GM21447 (cell line): ENCODE data around the gene PCDHGA5.
A peak's percentile ranks its signal among the peaks of the same experiment; 100 is the strongest.
"Not testable (repeated sequence)": the region's sequence is repeated elsewhere in the genome, so short reads cannot be mapped to it uniquely, and the experiment has no call there.

Source experiments
- ATAC-seq: cut with Tn5 transposase; IDR thresholded peaks from one replicate; pipeline ENCODE4 v1.9.1; 2021; ENCODE audit not compliant: unreplicated experiment

The PCDHGA5 gene

GRCh38 chr5:141384471-141385267 lies 20.7 kb downstream of the PCDHGA5 start:
- no peak for ATAC-seq

DNA sequence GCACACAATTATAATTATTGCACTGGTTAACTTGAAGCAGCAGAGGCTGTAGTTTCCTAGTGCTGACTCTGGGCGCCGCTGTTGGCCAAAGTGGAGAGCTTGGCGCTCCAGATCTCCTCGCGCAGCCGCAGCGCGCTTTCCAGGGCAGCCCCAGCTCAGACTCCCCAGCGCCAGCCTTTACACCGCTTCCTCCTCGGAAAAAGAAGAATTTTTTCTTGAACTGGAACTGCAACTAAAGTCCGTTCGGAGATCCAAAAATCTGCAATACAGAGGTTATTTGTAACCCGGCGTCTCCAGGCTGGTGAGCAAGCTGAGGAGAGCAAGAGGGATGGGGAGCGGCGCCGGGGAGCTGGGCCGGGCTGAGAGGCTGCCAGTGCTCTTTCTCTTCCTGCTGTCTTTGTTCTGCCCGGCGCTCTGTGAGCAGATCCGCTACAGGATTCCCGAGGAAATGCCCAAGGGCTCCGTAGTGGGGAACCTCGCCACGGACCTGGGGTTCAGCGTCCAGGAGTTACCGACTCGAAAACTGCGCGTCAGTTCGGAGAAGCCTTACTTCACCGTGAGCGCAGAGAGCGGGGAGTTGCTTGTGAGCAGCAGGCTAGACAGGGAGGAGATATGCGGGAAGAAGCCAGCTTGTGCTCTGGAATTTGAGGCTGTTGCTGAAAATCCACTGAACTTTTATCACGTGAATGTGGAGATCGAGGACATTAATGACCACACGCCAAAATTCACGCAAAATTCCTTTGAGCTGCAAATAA lies 23.8 kb downstream of the PCDHGA5 start, which contains the start of gene PCDHGB4:
Gene PCDHGB4 (plus strand): TSS at position 142 of the 755 bp plus-strand sequence. CDS start 187 bp downstream, at position 329.
- ATAC-seq, result not testable (repeated sequence)

- ATAC-seq, result no peak
These were observed 24.7 kb downstream of the PCDHGA5 start for GRCh38 chr5:141388661-141389060.

GRCh38 chr5:141389153-141390042 lies 25.4 kb downstream of the PCDHGA5 start:
- ATAC-seq, result no peak

- ATAC-seq, result no peak
These were observed 28.7 kb downstream of the PCDHGA5 start, which contains the start of gene PCDHGA8 for GRCh38 chr5:141392429-141393198. Gene PCDHGA8, plus strand, starts transcription at chr5:141392633. Its CDS starts 181 bp downstream, at chr5:141392814.

GRCh38 chr5:141393267-141393666 lies 29.3 kb downstream of the PCDHGA5 start:
- ATAC-seq, result no peak

DNA sequence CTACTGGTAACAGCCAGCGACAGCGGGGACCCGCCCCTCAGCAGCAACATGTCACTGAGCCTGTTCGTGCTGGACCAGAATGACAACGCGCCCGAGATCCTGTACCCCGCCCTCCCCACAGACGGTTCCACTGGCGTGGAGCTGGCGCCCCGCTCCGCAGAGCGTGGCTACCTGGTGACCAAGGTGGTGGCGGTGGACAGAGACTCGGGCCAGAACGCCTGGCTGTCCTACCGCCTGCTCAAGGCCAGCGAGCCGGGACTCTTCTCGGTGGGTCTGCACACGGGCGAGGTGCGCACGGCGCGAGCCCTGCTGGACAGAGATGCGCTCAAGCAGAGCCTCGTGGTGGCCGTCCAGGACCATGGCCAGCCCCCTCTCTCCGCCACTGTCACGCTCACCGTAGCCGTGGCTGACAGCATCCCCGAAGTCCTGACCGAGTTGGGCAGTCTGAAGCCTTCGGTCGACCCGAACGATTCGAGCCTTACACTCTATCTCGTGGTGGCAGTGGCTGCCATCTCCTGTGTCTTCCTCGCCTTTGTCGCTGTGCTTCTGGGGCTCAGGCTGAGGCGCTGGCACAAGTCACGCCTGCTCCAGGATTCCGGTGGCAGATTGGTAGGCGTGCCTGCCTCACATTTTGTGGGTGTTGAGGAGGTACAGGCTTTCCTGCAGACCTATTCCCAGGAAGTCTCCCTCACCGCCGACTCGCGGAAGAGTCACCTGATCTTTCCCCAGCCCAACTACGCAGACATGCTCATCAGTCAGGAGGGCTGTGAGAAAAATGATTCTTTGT lies 30.6 kb downstream of the PCDHGA5 start:
- not testable (repeated sequence) for ATAC-seq

GRCh38 chr5:141397756-141398551 lies 34.0 kb downstream of the PCDHGA5 start, which contains the start of gene PCDHGB5:
Gene PCDHGB5, plus strand, starts transcription at chr5:141397947. Its CDS starts 181 bp downstream, at chr5:141398128.
- peak; percentile 73 for ATAC-seq

GRCh38 chr5:141398608-141399007 lies 34.6 kb downstream of the PCDHGA5 start:
- ATAC-seq, result no peak

- no peak for ATAC-seq
These were observed 35.7 kb downstream of the PCDHGA5 start for GRCh38 chr5:141399555-141400258.

GRCh38 chr5:141402553-141403243 lies 38.7 kb downstream of the PCDHGA5 start, which contains the start of gene PCDHGA9:
Gene PCDHGA9, plus strand, starts transcription at chr5:141402778. Its CDS starts 175 bp downstream, at chr5:141402953.
- no peak for ATAC-seq

GRCh38 chr5:141403387-141403786 lies 39.4 kb downstream of the PCDHGA5 start:
- no peak for ATAC-seq

DNA sequence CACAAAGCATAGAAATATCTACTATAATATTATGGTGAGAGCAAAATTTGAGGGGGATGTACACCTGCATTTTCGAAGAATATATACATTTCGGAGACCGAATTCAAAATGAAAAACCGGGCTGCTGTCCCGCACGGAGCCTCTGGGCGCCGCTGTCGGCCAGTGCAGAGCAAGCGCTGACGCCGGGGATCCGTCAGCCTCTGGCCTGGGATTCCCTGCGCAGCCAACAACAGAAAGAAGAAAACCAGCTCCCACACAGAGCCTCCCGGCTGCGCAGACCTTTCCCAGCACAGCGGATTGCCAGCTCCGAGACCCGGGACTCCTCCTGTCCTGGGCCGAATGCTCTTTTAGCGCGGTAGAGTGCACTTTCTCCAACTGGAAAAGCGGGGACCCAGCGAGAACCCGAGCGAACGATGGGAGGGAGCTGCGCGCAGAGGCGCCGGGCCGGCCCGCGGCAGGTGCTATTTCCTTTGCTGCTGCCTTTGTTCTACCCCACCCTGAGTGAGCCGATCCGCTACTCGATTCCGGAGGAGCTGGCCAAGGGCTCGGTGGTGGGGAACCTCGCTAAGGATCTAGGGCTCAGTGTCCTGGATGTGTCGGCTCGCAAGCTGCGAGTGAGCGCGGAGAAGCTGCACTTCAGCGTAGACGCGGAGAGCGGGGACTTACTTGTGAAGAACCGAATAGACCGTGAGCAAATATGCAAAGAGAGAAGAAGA lies 44.0 kb downstream of the PCDHGA5 start, which contains the start of gene PCDHGB6:
Gene PCDHGB6 (plus strand): TSS at position 232 of the 716 bp plus-strand sequence. CDS start 182 bp downstream, at position 414.
- ATAC-seq, result not testable (repeated sequence)

DNA sequence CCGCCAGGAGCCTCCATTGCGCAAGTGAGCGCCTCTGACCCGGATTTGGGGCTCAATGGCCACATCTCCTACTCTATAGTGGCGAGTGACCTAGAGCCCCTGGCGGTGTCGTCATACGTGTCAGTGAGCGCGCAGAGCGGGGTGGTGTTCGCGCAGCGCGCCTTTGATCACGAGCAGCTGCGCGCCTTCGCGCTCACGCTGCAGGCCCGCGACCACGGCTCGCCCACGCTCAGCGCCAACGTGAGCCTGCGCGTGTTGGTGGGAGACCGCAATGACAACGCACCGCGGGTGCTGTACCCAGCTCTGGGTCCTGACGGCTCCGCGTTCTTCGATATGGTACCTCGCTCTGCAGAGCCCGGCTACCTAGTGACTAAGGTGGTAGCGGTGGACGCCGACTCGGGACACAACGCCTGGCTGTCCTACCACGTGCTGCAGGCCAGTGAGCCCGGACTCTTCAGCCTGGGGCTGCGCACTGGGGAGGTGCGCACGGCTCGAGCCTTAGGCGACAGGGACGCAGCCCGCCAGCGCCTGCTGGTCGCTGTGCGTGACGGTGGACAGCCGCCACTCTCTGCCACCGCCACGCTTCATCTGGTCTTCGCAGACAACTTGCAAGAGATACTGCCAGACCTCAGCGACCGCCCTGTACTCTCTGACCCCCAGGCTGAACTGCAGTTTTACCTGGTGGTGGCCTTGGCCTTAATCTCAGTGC lies 45.8 kb downstream of the PCDHGA5 start:
- ATAC-seq, result no peak

DNA sequence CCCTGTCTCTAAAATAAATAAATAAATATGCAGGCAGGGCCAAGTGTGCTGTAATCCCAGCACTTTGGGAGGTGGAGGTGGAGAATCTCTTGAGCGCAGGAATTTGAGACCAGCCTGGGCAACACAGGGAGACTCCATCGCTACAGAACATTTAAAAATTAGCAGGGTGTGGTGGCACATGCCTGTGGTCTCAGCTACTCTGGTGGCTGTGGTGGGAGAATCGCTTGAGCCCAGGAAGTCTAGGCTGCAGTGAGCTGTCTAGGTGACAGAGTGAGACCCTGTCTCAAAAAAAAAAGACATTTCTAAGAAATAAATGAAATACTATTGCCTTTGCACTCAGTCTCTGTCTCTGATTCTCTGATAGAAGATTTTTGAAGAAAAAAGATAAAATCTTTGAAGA lies 47.6 kb downstream of the PCDHGA5 start:
- no peak for ATAC-seq
